GM20000 (cell line): ENCODE measurements around the gene CYP2C8.

ENCODE experiments used
- DNase-seq: peaks from one replicate; pipeline ENCODE4 v3.0.0; 2012; ENCODE audit warnings: low spot score
- CTCF ChIP-seq: IDR thresholded peaks from 2 replicates; pipeline ENCODE4 v1.5.1; 2012; ENCODE audit warnings: mild to moderate bottlenecking, control low read depth; ENCODE audit errors: extremely low read depth, missing control alignments

Gene CYP2C8

GRCh38 chr10:95026461-95026860, 42.8 kb downstream of the CYP2C8 start:
- no peak for DNase-seq
- no peak for TF ChIP-seq CTCF

- TF ChIP-seq CTCF, result no peak
Measured at GRCh38 chr10:94997741-94998174, 71.5 kb downstream of the CYP2C8 start.

GRCh38 chr10:94992811-94993210, 76.5 kb downstream of the CYP2C8 start:
- DNase-seq, result no peak
- TF ChIP-seq CTCF, result no peak

More at GRCh38 chr10:94997741-94998174, 71.5 kb downstream of the CYP2C8 start:
- DNase-seq, result no peak

GRCh38 chr10:94991243-94991888, 77.9 kb downstream of the CYP2C8 start:
- no peak for DNase-seq
- no peak for TF ChIP-seq CTCF

GRCh38 chr10:94989192-94989591, 80.1 kb downstream of the CYP2C8 start:
- no peak for TF ChIP-seq CTCF
- no peak for DNase-seq
